ENCODE data around the gene ADAMTS6.
A peak's percentile ranks its signal among the peaks of the same experiment; 100 is the strongest.

ADAMTS6 gene

GRCh38 chr5:65108786-65109743, 372.7 kb downstream of the ADAMTS6 start:
- Histone ChIP-seq H3K14ac (ENCODE audit: low read length) (no peak overlapping the region), H4K8ac (ENCODE audit: low read depth, low read length) (no peak overlapping the region), H3K4me2 (ENCODE audit: low read length) (no peak overlapping the region), H3K4ac (ENCODE audit: low read depth, low read length) (no peak overlapping the region), H3K23ac (ENCODE audit: low read length) (no peak overlapping the region), H4K91ac (ENCODE audit: low read depth, low read length) (no peak overlapping the region), H3K4me1 (ENCODE audit: control insufficient read depth in 1 of 2, insufficient read depth in 2 of 2, low read length in 2 of 2) (peaks cover 2 to 7% of the 10 kb centered on the region in 2 experiments), H2BK5ac (ENCODE audit: low read depth, low read length, poor library complexity) (no peak overlapping the region), H2AFZ (ENCODE audit: insufficient read depth, low read length, poor library complexity) (no peak overlapping the region), H3K27me3 (ENCODE audit: insufficient read depth, low read length) (no peaks in the 10 kb centered on the region), H4K12ac (ENCODE audit: low read depth, low read length) (no peak overlapping the region), H3K9me3 (ENCODE audit: insufficient read depth, low read depth, low read length) (no peaks in the 10 kb centered on the region), H3K27ac (ENCODE audit: low read depth, low read length) (no peak overlapping the region), H3K18ac (ENCODE audit: low read length) (no peak overlapping the region), H2BK120ac (ENCODE audit: insufficient read depth, low read length, poor library complexity) (no peak overlapping the region), H2BK12ac (ENCODE audit: low read length) (no peak overlapping the region), H3K9ac (ENCODE audit: low read length) (no peak overlapping the region), H3K36me3 (ENCODE audit: control insufficient read depth in 1 of 2, insufficient read depth in 2 of 2, low read length in 2 of 2) (no peaks in the 10 kb centered on the region), H2AK5ac (ENCODE audit: low read length) (no peak overlapping the region), H3K4me3 (ENCODE audit: low read depth, low read length) (no peak overlapping the region), H3K79me2 (ENCODE audit: control insufficient read depth, insufficient read depth, low read length, poor library complexity) (no peaks in the 10 kb centered on the region), H3K79me1 (ENCODE audit: low read length) (peaks cover 6% of the 10 kb centered on the region)
- WGBS (ENCODE audit: extremely low coverage, insufficient coverage, insufficient read length): no CpG with 5 or more reads among the region's 3 CpGs
- DNase-seq: no peak

- peak overlapping the region; percentile 46 for H2BK12ac ChIP-seq (ENCODE audit: low read length)
- no peak overlapping the region for H3K23ac ChIP-seq (ENCODE audit: low read length)
- H4K91ac ChIP-seq (ENCODE audit: low read depth, low read length): peak overlapping the region; percentile 0
- no peak overlapping the region for H4K8ac ChIP-seq (ENCODE audit: low read depth, low read length)
- no peak overlapping the region for H3K18ac ChIP-seq (ENCODE audit: low read length)
- no peak overlapping the region for H3K4me2 ChIP-seq (ENCODE audit: low read length)
- no peak overlapping the region for H3K4me3 ChIP-seq (ENCODE audit: low read depth, low read length)
- H2AK5ac ChIP-seq (ENCODE audit: low read length): peak overlapping the region; percentile 35
- H2AFZ ChIP-seq (ENCODE audit: insufficient read depth, low read length, poor library complexity): no peak overlapping the region
- H3K9me3 ChIP-seq (ENCODE audit: insufficient read depth, low read depth, low read length): no peaks in the 10 kb centered on the region
- no peak overlapping the region for H4K12ac ChIP-seq (ENCODE audit: low read depth, low read length)
- peaks cover 2% of the 10 kb centered on the region for H3K79me2 ChIP-seq (ENCODE audit: control insufficient read depth, insufficient read depth, low read length, poor library complexity)
- H3K9ac ChIP-seq (ENCODE audit: low read length): no peak overlapping the region
- H3K14ac ChIP-seq (ENCODE audit: low read length): no peak overlapping the region
- no peak overlapping the region for H3K4ac ChIP-seq (ENCODE audit: low read depth, low read length)
- H3K79me1 ChIP-seq (ENCODE audit: low read length): peaks cover 35% of the 10 kb centered on the region
- no peak overlapping the region for H3K27ac ChIP-seq (ENCODE audit: low read depth, low read length)
- WGBS (ENCODE audit: extremely low coverage, insufficient coverage, insufficient read length): no CpG with 5 or more reads among the region's 4 CpGs
- no peaks in the 10 kb centered on the region for H3K36me3 ChIP-seq (ENCODE audit: control insufficient read depth in 1 of 2, insufficient read depth in 2 of 2, low read length in 2 of 2)
- no peak for DNase-seq
- H2BK120ac ChIP-seq (ENCODE audit: insufficient read depth, low read length, poor library complexity): no peak overlapping the region
- H3K27me3 ChIP-seq (ENCODE audit: insufficient read depth, low read length): no peaks in the 10 kb centered on the region
- peaks cover 21 to 24% of the 10 kb centered on the region in 2 experiments for H3K4me1 ChIP-seq (ENCODE audit: control insufficient read depth in 1 of 2, insufficient read depth in 2 of 2, low read length in 2 of 2)
- H2BK5ac ChIP-seq (ENCODE audit: low read depth, low read length, poor library complexity): peak overlapping the region; percentile 16
Measured at GRCh38 chr5:65105301-65105700, 376.4 kb downstream of the ADAMTS6 start.

DNA sequence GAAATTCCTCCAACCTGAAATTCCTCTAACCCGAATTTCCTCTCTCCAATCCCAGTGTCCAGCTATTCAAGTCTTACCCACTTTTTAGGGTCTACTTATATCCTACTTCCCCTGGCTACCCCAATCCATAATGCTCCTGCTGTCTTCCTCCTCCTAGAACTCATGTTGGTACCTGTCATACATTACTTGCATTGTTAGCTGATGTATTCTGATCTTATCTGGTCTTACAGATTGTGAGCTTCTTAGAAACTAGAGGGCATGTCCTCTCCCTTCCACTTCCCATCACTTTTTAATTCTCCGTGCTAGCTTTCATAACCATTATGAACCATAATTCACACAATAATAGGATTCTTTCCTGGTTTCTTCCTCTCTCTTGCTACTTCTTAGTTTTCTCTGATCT, 376.9 kb downstream of the ADAMTS6 start:
- Histone ChIP-seq H3K79me1 (ENCODE audit: low read length) (peaks cover 35% of the 10 kb centered on the region), H3K9ac (ENCODE audit: low read length) (no peak overlapping the region), H3K4me1 (ENCODE audit: control insufficient read depth in 1 of 2, insufficient read depth in 2 of 2, low read length in 2 of 2) (peaks cover 21 to 24% of the 10 kb centered on the region in 2 experiments), H3K27me3 (ENCODE audit: insufficient read depth, low read length) (no peaks in the 10 kb centered on the region), H3K4ac (ENCODE audit: low read depth, low read length) (peak overlapping the region; percentile 37), H3K4me2 (ENCODE audit: low read length) (no peak overlapping the region), H3K79me2 (ENCODE audit: control insufficient read depth, insufficient read depth, low read length, poor library complexity) (peaks cover 2% of the 10 kb centered on the region), H3K9me3 (ENCODE audit: insufficient read depth, low read depth, low read length) (no peaks in the 10 kb centered on the region), H3K36me3 (ENCODE audit: control insufficient read depth in 1 of 2, insufficient read depth in 2 of 2, low read length in 2 of 2) (no peaks in the 10 kb centered on the region), H2BK120ac (ENCODE audit: insufficient read depth, low read length, poor library complexity) (peak overlapping the region; percentile 77), H4K8ac (ENCODE audit: low read depth, low read length) (no peak overlapping the region), H3K14ac (ENCODE audit: low read length) (no peak overlapping the region), H2AK5ac (ENCODE audit: low read length) (peak overlapping the region; percentile 60), H2BK12ac (ENCODE audit: low read length) (peak overlapping the region; percentile 53), H4K91ac (ENCODE audit: low read depth, low read length) (peak overlapping the region; percentile 64), H4K12ac (ENCODE audit: low read depth, low read length) (no peak overlapping the region), H3K18ac (ENCODE audit: low read length) (no peak overlapping the region), H2BK5ac (ENCODE audit: low read depth, low read length, poor library complexity) (peak overlapping the region; percentile 54), H3K27ac (ENCODE audit: low read depth, low read length) (no peak overlapping the region), H3K4me3 (ENCODE audit: low read depth, low read length) (no peak overlapping the region), H2AFZ (ENCODE audit: insufficient read depth, low read length, poor library complexity) (no peak overlapping the region), H3K23ac (ENCODE audit: low read length) (no peak overlapping the region)
- no CpG with 5 or more reads among the region's 2 CpGs for WGBS (ENCODE audit: extremely low coverage, insufficient coverage, insufficient read length)
- peak in 1 of 2 donors; percentile 58 for DNase-seq

GRCh38 chr5:65103756-65104440, 377.8 kb downstream of the ADAMTS6 start:
- Histone ChIP-seq H2BK5ac (ENCODE audit: low read depth, low read length, poor library complexity) (peak overlapping the region; percentile 54), H3K4me3 (ENCODE audit: low read depth, low read length) (no peak overlapping the region), H3K4ac (ENCODE audit: low read depth, low read length) (peak overlapping the region; percentile 78), H3K79me2 (ENCODE audit: control insufficient read depth, insufficient read depth, low read length, poor library complexity) (peaks cover 4% of the 10 kb centered on the region), H2AK5ac (ENCODE audit: low read length) (peak overlapping the region; percentile 59), H3K4me2 (ENCODE audit: low read length) (no peak overlapping the region), H4K91ac (ENCODE audit: low read depth, low read length) (peak overlapping the region; percentile 93), H3K4me1 (ENCODE audit: control insufficient read depth in 1 of 2, insufficient read depth in 2 of 2, low read length in 2 of 2) (peaks cover 21 to 25% of the 10 kb centered on the region in 2 experiments), H2AFZ (ENCODE audit: insufficient read depth, low read length, poor library complexity) (no peak overlapping the region), H3K36me3 (ENCODE audit: control insufficient read depth in 1 of 2, insufficient read depth in 2 of 2, low read length in 2 of 2) (no peaks in the 10 kb centered on the region), H3K9me3 (ENCODE audit: insufficient read depth, low read depth, low read length) (no peaks in the 10 kb centered on the region), H2BK120ac (ENCODE audit: insufficient read depth, low read length, poor library complexity) (peak overlapping the region; percentile 86), H3K79me1 (ENCODE audit: low read length) (peaks cover 41% of the 10 kb centered on the region), H3K18ac (ENCODE audit: low read length) (peak overlapping the region; percentile 35), H3K27me3 (ENCODE audit: insufficient read depth, low read length) (no peaks in the 10 kb centered on the region), H3K9ac (ENCODE audit: low read length) (no peak overlapping the region), H4K12ac (ENCODE audit: low read depth, low read length) (no peak overlapping the region), H4K8ac (ENCODE audit: low read depth, low read length) (peak overlapping the region; percentile 25), H3K27ac (ENCODE audit: low read depth, low read length) (peak overlapping the region; percentile 43), H2BK12ac (ENCODE audit: low read length) (peak overlapping the region; percentile 72), H3K23ac (ENCODE audit: low read length) (no peak overlapping the region), H3K14ac (ENCODE audit: low read length) (peak overlapping the region; percentile 52)
- DNase-seq: no peak
- WGBS (ENCODE audit: extremely low coverage, insufficient coverage, insufficient read length): no CpG with 5 or more reads among the region's 15 CpGs
